HepG2 (cell line): Measurements from ENCODE around the gene TBC1D22A. TPM values are rescaled to one million over a fixed set of nuclear protein-coding genes. Genes with fewer than 3 reads are reported as not detected.
A peak's percentile ranks its signal among the peaks of the same experiment; 100 is the strongest.

ENCODE experiments used
- EED ChIP-seq: sonication (generic); formaldehyde crosslinking; IDR thresholded peaks from 2 replicates; pipeline ENCODE4 v1.5.0; 2020; ENCODE audit warnings: mild to moderate bottlenecking, missing genetic modification reagents
- HNF4A ChIP-seq: sonication (generic); formaldehyde crosslinking; IDR thresholded peaks from 2 replicates; pipeline ENCODE4 v1.4.0; 2020; ENCODE audit warnings: missing genetic modification reagents
- JUNB ChIP-seq: sonication (generic); formaldehyde crosslinking; IDR thresholded peaks from 2 replicates; pipeline ENCODE4 v1.8.0; 2022; ENCODE audit warnings: missing genetic modification reagents, mild to moderate bottlenecking, borderline replicate concordance
- PRPF4 ChIP-seq: fragments of 200-400 bp; formaldehyde crosslinking; IDR thresholded peaks from 2 replicates; pipeline ENCODE4 v1.6.1; 2016; ENCODE audit warnings: low read length, low read depth; ENCODE audit not compliant: poor library complexity, severe bottlenecking
- SALL1 ChIP-seq: sonication (generic); formaldehyde crosslinking; IDR thresholded peaks from 2 replicates; pipeline ENCODE4 v1.8.0; 2022; ENCODE audit warnings: mild to moderate bottlenecking, missing genetic modification reagents
- TRIM24 ChIP-seq: sonication (generic); formaldehyde crosslinking; IDR thresholded peaks from 2 replicates; pipeline ENCODE4 v1.8.0; 2022; ENCODE audit warnings: mild to moderate bottlenecking, missing genetic modification reagents
- ZMYM4 ChIP-seq: sonication (generic); formaldehyde crosslinking; IDR thresholded peaks from 2 replicates; pipeline ENCODE4 v1.8.1; 2023; ENCODE audit warnings: mild to moderate bottlenecking, missing genetic modification reagents
- ZNF83 ChIP-seq: sonication (generic); formaldehyde crosslinking; IDR thresholded peaks from 2 replicates; pipeline ENCODE4 v1.4.0; 2020; ENCODE audit warnings: missing genetic modification reagents, mild to moderate bottlenecking, borderline replicate concordance
- polyA plus RNA-seq, 8 experiments: library from polyadenylated mRNA; depleted of rRNA in 3 of 8; stranded (reverse) in 7 of 8; unstranded in 1 of 8; fragments of >200 nt; fragmentation: Illumina TruSeq in 4 of 8; extraction: Trizol in 4 of 8; gene quantifications; 2 replicates each; pipeline versions ENCODE4 v1.2.1 to v1.2.3, GENCODE V29; 2011 to 2016; ENCODE audit warnings: low read depth in 4 of 8, missing spikeins in 1 of 8, mixed read lengths in 1 of 8; ENCODE audit not compliant: insufficient read depth in 1 of 8
- total RNA-seq, 5 experiments: library from RNA; depleted of rRNA; stranded (reverse); fragments of >200 nt; fragmentation: Illumina TruSeq; extraction: Trizol; gene quantifications; 2 replicates each; pipeline ENCODE4 v1.2.3, GENCODE V29; 2016; ENCODE audit warnings: low read depth in 1 of 5
- TF ChIP-seq, protein P1 (sequence below): sonication (generic); formaldehyde crosslinking; IDR thresholded peaks from 2 replicates; pipeline ENCODE4 v1.4.0; 2020; ENCODE audit warnings: missing genetic modification reagents
- TF ChIP-seq, protein P2 (sequence below): sonication (generic); formaldehyde crosslinking; IDR thresholded peaks from 2 replicates; pipeline ENCODE4 v1.4.0; 2020; ENCODE audit warnings: mild to moderate bottlenecking, low read depth, missing genetic modification reagents
- TF ChIP-seq, protein P3 (sequence below): sonication (generic); formaldehyde crosslinking; IDR thresholded peaks from 2 replicates; pipeline ENCODE4 v1.5.0; 2020; ENCODE audit warnings: missing genetic modification reagents, mild to moderate bottlenecking, borderline replicate concordance
- TF ChIP-seq, protein P4 (sequence below): sonication (generic); formaldehyde crosslinking; IDR thresholded peaks from 2 replicates; pipeline ENCODE4 v1.4.0; 2020; ENCODE audit warnings: mild to moderate bottlenecking, missing genetic modification reagents
- TF ChIP-seq, protein P5 (sequence below): sonication (generic); formaldehyde crosslinking; IDR thresholded peaks from 2 replicates; pipeline ENCODE4; 2020; ENCODE audit warnings: missing genetic modification reagents, mild to moderate bottlenecking, borderline replicate concordance
- TF ChIP-seq, protein P6 (sequence below): sonication (generic); formaldehyde crosslinking; conservative IDR thresholded peaks from 2 replicates; pipeline ENCODE4 v1.8.1; 2023; ENCODE audit warnings: missing genetic modification reagents
- TF ChIP-seq, protein P7 (sequence below): sonication (generic); formaldehyde crosslinking; IDR thresholded peaks from 2 replicates; pipeline ENCODE4 v1.4.0; 2020; ENCODE audit warnings: missing genetic modification reagents, borderline replicate concordance

The TBC1D22A gene
- total and polyA plus RNA-seq, 2 of the 13 experiments (the other 11 are each of a cell fraction or from before 2014, with no cell fraction given), result 17.3 to 18.0 TPM

DNA sequence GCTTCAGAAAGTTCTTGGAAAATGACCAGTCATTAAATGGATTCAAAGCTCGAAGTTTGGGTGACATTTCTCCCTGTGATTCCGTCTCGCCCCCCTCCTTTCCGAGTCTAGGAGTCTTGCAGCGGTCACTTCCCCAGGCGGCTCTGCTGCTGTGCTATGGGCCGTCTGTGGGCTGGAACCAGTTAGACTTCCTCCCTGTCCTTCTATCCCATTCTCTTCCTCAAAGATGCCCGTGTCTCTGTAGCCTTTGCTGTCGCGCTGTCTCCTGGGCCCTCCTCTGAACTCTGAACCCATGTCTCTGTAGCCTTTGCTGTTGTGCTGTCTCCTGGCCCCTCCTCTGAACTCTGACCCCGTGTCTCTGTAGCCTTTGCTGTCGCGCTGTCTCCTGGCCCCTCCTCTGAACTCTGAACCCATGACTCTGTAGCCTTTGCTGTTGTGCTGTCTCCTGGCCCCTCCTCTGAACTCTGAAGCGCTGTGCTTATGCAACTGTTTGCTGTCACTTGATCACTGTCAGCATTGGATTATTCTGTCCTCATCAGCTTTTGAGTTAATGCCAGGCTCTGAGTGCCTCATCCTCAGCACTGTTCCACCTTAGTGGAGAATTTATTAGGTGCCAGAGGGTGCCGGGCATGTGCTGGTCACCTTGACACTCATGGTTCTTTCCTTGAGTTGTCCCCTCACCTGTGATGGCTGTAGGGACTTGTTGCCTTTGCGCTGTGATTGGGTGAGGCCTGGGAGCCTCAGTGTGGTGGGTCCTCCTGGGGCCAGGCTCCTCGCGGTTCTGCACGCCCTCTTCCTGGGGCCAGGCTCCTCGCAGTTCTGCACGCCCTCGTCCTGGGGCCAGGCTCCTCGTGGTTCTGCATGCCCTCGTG is 173.3 kb downstream of the TBC1D22A start (continued):
- TF ChIP-seq, protein P1, sequence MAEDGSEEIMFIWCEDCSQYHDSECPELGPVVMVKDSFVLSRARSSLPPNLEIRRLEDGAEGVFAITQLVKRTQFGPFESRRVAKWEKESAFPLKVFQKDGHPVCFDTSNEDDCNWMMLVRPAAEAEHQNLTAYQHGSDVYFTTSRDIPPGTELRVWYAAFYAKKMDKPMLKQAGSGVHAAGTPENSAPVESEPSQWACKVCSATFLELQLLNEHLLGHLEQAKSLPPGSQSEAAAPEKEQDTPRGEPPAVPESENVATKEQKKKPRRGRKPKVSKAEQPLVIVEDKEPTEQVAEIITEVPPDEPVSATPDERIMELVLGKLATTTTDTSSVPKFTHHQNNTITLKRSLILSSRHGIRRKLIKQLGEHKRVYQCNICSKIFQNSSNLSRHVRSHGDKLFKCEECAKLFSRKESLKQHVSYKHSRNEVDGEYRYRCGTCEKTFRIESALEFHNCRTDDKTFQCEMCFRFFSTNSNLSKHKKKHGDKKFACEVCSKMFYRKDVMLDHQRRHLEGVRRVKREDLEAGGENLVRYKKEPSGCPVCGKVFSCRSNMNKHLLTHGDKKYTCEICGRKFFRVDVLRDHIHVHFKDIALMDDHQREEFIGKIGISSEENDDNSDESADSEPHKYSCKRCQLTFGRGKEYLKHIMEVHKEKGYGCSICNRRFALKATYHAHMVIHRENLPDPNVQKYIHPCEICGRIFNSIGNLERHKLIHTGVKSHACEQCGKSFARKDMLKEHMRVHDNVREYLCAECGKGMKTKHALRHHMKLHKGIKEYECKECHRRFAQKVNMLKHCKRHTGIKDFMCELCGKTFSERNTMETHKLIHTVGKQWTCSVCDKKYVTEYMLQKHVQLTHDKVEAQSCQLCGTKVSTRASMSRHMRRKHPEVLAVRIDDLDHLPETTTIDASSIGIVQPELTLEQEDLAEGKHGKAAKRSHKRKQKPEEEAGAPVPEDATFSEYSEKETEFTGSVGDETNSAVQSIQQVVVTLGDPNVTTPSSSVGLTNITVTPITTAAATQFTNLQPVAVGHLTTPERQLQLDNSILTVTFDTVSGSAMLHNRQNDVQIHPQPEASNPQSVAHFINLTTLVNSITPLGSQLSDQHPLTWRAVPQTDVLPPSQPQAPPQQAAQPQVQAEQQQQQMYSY, result no peak
- TF ChIP-seq TRIM24 (CRISPR knock-in tag), result no peak
- TF ChIP-seq, protein P2, sequence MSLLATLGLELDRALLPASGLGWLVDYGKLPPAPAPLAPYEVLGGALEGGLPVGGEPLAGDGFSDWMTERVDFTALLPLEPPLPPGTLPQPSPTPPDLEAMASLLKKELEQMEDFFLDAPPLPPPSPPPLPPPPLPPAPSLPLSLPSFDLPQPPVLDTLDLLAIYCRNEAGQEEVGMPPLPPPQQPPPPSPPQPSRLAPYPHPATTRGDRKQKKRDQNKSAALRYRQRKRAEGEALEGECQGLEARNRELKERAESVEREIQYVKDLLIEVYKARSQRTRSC (CRISPR knock-in tag), result no peak
- TF ChIP-seq, protein P3, sequence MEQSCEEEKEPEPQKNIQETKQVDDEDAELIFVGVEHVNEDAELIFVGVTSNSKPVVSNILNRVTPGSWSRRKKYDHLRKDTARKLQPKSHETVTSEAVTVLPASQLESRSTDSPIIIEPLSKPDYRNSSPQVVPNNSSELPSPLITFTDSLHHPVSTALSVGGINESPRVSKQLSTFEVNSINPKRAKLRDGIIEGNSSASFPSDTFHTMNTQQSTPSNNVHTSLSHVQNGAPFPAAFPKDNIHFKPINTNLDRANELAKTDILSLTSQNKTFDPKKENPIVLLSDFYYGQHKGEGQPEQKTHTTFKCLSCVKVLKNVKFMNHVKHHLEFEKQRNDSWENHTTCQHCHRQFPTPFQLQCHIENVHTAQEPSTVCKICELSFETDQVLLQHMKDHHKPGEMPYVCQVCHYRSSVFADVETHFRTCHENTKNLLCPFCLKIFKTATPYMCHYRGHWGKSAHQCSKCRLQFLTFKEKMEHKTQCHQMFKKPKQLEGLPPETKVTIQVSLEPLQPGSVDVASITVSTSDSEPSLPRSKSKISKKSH, result peak; percentile 53; the same call in 1 of the 2 replicates
- no peak for TF ChIP-seq JUNB (CRISPR knock-in tag)
- TF ChIP-seq SALL1 (CRISPR knock-in tag), result peak; percentile 76
- peak; percentile 77 for TF ChIP-seq ZMYM4
- TF ChIP-seq, protein P4, sequence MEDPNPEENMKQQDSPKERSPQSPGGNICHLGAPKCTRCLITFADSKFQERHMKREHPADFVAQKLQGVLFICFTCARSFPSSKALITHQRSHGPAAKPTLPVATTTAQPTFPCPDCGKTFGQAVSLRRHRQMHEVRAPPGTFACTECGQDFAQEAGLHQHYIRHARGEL (CRISPR knock-in tag), result peak; percentile 63; the same call in 1 of the 2 replicates
- TF ChIP-seq HNF4A (CRISPR knock-in tag), result peak; percentile 97
- TF ChIP-seq, protein P5, sequence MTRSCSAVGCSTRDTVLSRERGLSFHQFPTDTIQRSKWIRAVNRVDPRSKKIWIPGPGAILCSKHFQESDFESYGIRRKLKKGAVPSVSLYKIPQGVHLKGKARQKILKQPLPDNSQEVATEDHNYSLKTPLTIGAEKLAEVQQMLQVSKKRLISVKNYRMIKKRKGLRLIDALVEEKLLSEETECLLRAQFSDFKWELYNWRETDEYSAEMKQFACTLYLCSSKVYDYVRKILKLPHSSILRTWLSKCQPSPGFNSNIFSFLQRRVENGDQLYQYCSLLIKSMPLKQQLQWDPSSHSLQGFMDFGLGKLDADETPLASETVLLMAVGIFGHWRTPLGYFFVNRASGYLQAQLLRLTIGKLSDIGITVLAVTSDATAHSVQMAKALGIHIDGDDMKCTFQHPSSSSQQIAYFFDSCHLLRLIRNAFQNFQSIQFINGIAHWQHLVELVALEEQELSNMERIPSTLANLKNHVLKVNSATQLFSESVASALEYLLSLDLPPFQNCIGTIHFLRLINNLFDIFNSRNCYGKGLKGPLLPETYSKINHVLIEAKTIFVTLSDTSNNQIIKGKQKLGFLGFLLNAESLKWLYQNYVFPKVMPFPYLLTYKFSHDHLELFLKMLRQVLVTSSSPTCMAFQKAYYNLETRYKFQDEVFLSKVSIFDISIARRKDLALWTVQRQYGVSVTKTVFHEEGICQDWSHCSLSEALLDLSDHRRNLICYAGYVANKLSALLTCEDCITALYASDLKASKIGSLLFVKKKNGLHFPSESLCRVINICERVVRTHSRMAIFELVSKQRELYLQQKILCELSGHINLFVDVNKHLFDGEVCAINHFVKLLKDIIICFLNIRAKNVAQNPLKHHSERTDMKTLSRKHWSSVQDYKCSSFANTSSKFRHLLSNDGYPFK (CRISPR knock-in tag), result peak; percentile 77; the same call in 1 of the 2 replicates
- TF ChIP-seq, protein P6, sequence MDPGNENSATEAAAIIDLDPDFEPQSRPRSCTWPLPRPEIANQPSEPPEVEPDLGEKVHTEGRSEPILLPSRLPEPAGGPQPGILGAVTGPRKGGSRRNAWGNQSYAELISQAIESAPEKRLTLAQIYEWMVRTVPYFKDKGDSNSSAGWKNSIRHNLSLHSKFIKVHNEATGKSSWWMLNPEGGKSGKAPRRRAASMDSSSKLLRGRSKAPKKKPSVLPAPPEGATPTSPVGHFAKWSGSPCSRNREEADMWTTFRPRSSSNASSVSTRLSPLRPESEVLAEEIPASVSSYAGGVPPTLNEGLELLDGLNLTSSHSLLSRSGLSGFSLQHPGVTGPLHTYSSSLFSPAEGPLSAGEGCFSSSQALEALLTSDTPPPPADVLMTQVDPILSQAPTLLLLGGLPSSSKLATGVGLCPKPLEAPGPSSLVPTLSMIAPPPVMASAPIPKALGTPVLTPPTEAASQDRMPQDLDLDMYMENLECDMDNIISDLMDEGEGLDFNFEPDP (CRISPR knock-in tag), result no peak
- TF ChIP-seq, protein P7, sequence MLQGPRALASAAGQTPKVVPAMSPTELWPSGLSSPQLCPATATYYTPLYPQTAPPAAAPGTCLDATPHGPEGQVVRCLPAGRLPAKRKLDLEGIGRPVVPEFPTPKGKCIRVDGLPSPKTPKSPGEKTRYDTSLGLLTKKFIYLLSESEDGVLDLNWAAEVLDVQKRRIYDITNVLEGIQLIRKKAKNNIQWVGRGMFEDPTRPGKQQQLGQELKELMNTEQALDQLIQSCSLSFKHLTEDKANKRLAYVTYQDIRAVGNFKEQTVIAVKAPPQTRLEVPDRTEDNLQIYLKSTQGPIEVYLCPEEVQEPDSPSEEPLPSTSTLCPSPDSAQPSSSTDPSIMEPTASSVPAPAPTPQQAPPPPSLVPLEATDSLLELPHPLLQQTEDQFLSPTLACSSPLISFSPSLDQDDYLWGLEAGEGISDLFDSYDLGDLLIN (CRISPR knock-in tag), result no peak
- no peak for TF ChIP-seq PRPF4
- TF ChIP-seq ZNF83, result peak; percentile 7; the same call in 1 of the 2 replicates
- TF ChIP-seq EED, result peak; percentile 70; the same call in 1 of the 2 replicates
